OCI-LY1 (cell line): ENCODE data around the gene STX18.
"Not testable (repeated sequence)": the region's sequence is repeated elsewhere in the genome, so short reads cannot be mapped to it uniquely, and the experiment has no call there.

ENCODE experiments used
- H2AFZ ChIP-seq: fragments of 200-600 bp; sonication (generic), shearing (Covaris generic); 2 replicates; pipeline ENCODE4 v1.6.0; 2014; ENCODE audit warnings: antibody characterized with exemption, mild to moderate bottlenecking, low read length
- H3F3A ChIP-seq: fragments of 200-600 bp; sonication (generic), shearing (Covaris generic); 2 replicates; pipeline ENCODE4 v1.6.0; 2014; ENCODE audit warnings: mild to moderate bottlenecking, antibody characterized with exemption, low read length, moderate library complexity; ENCODE audit not compliant: insufficient read depth
- H3K27ac ChIP-seq: fragments of 200-600 bp; sonication (generic); 2 replicates; pipeline ENCODE4 v1.5.1; 2014; ENCODE audit warnings: low read length, mixed run types, mild to moderate bottlenecking, low read depth; ENCODE audit not compliant: poor library complexity, severe bottlenecking
- H3K27me3 ChIP-seq: fragments of 200-600 bp; sonication (generic); 2 replicates; pipeline ENCODE4 v1.6.0; 2014; ENCODE audit warnings: antibody characterized with exemption, mild to moderate bottlenecking, low read length, moderate library complexity; ENCODE audit not compliant: insufficient read depth
- H3K36me3 ChIP-seq: fragments of 200-600 bp; sonication (generic); 2 replicates; pipeline ENCODE4 v1.6.1; 2014; ENCODE audit warnings: mild to moderate bottlenecking, antibody characterized with exemption, low read length, moderate library complexity, mixed read lengths; ENCODE audit not compliant: insufficient read depth
- H3K4me1 ChIP-seq: fragments of 200-600 bp; sonication (generic); 2 replicates; pipeline ENCODE4 v1.5.1; 2014; ENCODE audit warnings: mild to moderate bottlenecking, low read length, moderate library complexity; ENCODE audit not compliant: insufficient read depth, severe bottlenecking
- H3K4me2 ChIP-seq: fragments of 200-600 bp; sonication (generic), shearing (Covaris generic); 2 replicates; pipeline ENCODE4 v1.6.1; 2014; ENCODE audit warnings: low read length
- H3K4me3 ChIP-seq: fragments of 200-600 bp; sonication (generic); 2 replicates; pipeline ENCODE4 v1.5.1; 2014; ENCODE audit warnings: low read length, low read depth, mild to moderate bottlenecking, mixed read lengths; ENCODE audit not compliant: poor library complexity, severe bottlenecking
- H3K79me2 ChIP-seq: fragments of 200-600 bp; shearing (Covaris generic); 2 replicates; pipeline ENCODE4 v1.6.1; 2016; ENCODE audit warnings: mixed run types, low read length, mixed read lengths; ENCODE audit not compliant: insufficient read depth
- H3K9ac ChIP-seq: fragments of 200-600 bp; sonication (generic), shearing (Covaris generic); 2 replicates; pipeline ENCODE4 v1.6.1; 2014; ENCODE audit warnings: mild to moderate bottlenecking, low read length, mixed read lengths
- H3K9me2 ChIP-seq: fragments of 200-600 bp; sonication (generic), shearing (Covaris generic); 2 replicates; pipeline ENCODE4 v1.6.1; 2014; ENCODE audit warnings: low read depth, mild to moderate bottlenecking, low read length, mixed read lengths
- H3K9me3 ChIP-seq: fragments of 200-600 bp; shearing (Covaris generic); 2 replicates; pipeline ENCODE4 v1.6.1; 2014; ENCODE audit warnings: low read length, mixed read lengths
- H4K20me1 ChIP-seq: fragments of 200-600 bp; sonication (generic), shearing (Covaris generic); 2 replicates; pipeline ENCODE4 v1.6.0; 2016; ENCODE audit warnings: mild to moderate bottlenecking, low read length; ENCODE audit not compliant: insufficient read depth
- EZH2 ChIP-seq: fragments of 200-600 bp; sonication (generic), shearing (Covaris generic); IDR thresholded peaks from 2 replicates; pipeline ENCODE4 v1.8.0; 2017; ENCODE audit warnings: borderline replicate concordance, mixed run types, mild to moderate bottlenecking, antibody characterized with exemption, low read length, moderate library complexity, mixed read lengths
- TF ChIP-seq, protein P1 (sequence below): fragments of 200-600 bp; sonication (generic), shearing (Covaris generic); IDR thresholded peaks from 2 replicates; pipeline ENCODE4 v1.5.1; 2017; ENCODE audit warnings: mild to moderate bottlenecking, antibody characterized with exemption, low read length, moderate library complexity, mixed read lengths

STX18 gene

DNA sequence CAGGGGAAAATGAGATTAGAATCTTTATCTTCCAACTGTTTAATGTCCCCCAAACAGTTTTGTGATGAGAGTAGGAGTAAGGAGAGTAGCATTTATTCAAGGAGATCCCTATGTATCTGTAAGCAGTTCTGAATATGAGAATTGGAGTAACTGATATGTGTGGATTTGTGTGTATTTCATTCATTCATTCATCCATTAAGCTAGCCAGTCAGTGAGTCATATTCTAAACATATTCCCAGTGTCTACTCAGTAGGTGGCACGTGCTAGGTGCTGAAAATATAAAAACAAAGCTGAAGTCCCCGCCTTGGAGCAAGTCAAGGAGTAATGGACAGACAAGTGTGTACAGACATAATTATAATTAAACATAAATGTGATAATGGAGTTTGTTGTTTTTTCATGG, 12.4 kb upstream of the STX18 start:
- H2AFZ ChIP-seq, result no peak overlapping the region
- H3K4me1 ChIP-seq, result no peaks in the 10 kb centered on the region
- no peaks in the 10 kb centered on the region for H3K79me2 ChIP-seq
- peaks cover 24% of the 10 kb centered on the region for H3K36me3 ChIP-seq
- H3K27me3 ChIP-seq, result no peaks in the 10 kb centered on the region
- H3K9ac ChIP-seq, result no peak overlapping the region
- H3F3A ChIP-seq, result no peaks in the 10 kb centered on the region
- TF ChIP-seq, protein P1, sequence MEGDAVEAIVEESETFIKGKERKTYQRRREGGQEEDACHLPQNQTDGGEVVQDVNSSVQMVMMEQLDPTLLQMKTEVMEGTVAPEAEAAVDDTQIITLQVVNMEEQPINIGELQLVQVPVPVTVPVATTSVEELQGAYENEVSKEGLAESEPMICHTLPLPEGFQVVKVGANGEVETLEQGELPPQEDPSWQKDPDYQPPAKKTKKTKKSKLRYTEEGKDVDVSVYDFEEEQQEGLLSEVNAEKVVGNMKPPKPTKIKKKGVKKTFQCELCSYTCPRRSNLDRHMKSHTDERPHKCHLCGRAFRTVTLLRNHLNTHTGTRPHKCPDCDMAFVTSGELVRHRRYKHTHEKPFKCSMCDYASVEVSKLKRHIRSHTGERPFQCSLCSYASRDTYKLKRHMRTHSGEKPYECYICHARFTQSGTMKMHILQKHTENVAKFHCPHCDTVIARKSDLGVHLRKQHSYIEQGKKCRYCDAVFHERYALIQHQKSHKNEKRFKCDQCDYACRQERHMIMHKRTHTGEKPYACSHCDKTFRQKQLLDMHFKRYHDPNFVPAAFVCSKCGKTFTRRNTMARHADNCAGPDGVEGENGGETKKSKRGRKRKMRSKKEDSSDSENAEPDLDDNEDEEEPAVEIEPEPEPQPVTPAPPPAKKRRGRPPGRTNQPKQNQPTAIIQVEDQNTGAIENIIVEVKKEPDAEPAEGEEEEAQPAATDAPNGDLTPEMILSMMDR, result no peak
- no peak for TF ChIP-seq EZH2
- no peaks in the 10 kb centered on the region for H4K20me1 ChIP-seq
- H3K9me2 ChIP-seq, result no peaks in the 10 kb centered on the region
- no peak overlapping the region for H3K4me2 ChIP-seq
- no peak overlapping the region for H3K4me3 ChIP-seq
- H3K27ac ChIP-seq, result no peak overlapping the region
- H3K9me3 ChIP-seq, result no peaks in the 10 kb centered on the region

DNA sequence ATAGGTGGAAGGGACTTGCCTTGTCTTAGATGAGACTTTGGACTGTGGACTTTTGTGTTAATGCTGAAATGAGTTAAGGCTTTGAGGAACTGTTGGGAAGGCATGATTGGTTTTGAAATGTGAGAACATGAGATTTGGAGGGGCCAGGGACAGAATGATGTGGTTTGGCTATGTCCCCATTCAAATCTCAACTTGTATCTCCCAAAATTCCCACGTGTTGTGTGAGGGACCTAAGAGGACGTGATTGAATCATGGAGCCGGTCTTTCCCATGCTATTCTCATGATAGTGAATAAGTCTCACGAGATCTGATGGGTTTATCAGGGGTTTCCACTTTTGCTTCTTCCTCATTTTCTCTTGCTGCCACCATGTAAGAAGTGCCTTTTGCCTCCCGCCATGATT, 10.2 kb upstream of the STX18 start:
- not testable (repeated sequence) for H3K27me3 ChIP-seq, H4K20me1 ChIP-seq, H3K4me2 ChIP-seq, H3K4me3 ChIP-seq, H3K27ac ChIP-seq, H2AFZ ChIP-seq, H3K4me1 ChIP-seq, H3K9ac ChIP-seq, H3K9me2 ChIP-seq, H3K9me3 ChIP-seq, H3F3A ChIP-seq, H3K79me2 ChIP-seq
- H3K36me3 ChIP-seq, result peaks cover 38% of the 10 kb centered on the region

DNA sequence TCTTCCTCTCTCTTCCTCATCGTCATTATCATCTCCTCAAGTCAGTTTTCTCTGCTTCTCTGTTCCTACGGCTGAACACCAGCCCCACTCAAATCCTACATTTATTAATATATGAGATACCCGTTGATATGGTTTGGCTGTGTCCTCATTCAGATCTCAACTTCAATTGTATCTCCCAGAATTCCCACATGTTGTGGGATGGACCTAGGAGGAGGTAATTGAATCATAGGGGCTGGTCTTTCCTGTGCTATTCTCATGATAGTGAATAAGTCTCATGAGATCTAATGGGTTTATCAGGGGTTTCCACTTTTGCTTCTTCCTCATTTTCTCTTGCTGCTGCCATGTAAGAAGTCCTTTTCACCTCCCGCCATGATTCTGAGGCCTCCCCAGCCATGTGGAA, 8.3 kb upstream of the STX18 start:
- H3K79me2 ChIP-seq, H3K4me1 ChIP-seq, H4K20me1 ChIP-seq, H3K27me3 ChIP-seq, H3K9ac ChIP-seq, H3K9me2 ChIP-seq, H3K4me3 ChIP-seq, H3K27ac ChIP-seq, H3K9me3 ChIP-seq, H2AFZ ChIP-seq, H3F3A ChIP-seq, H3K4me2 ChIP-seq: not testable (repeated sequence)
- peaks cover 39% of the 10 kb centered on the region for H3K36me3 ChIP-seq

DNA sequence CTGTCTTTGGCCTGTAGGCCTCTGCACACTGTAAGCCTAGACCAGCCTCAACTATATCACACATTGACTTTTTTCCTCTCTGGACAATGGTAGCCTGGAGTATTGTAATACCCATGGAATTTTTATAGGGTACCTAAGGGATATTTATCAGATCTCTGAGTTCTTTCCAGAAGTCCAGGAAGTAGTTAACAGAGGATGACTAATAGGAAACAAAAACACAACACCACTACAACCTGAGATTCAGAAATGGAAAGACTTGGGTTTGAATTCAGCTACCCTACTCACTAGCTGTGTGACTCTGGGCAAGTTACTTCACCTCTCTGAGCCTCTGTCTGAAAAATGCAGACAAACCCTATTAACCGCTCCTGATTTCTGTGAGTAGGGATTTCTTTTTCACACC, 7.7 kb upstream of the STX18 start:
- Histone ChIP-seq H3K4me1 (no peaks in the 10 kb centered on the region), H3K9me2 (no peaks in the 10 kb centered on the region), H3K27me3 (no peaks in the 10 kb centered on the region), H4K20me1 (no peaks in the 10 kb centered on the region), H3K36me3 (peaks cover 39% of the 10 kb centered on the region), H2AFZ (no peak overlapping the region), H3K9ac (no peak overlapping the region), H3K4me3 (no peak overlapping the region), H3K27ac (no peak overlapping the region), H3K79me2 (no peaks in the 10 kb centered on the region), H3F3A (no peaks in the 10 kb centered on the region), H3K9me3 (no peaks in the 10 kb centered on the region), H3K4me2 (no peak overlapping the region)
- TF ChIP-seq, protein P1, result no peak
- TF ChIP-seq EZH2, result no peak
